ENCODE measurements around the gene IQCN. TPM values are rescaled to one million over a fixed set of nuclear protein-coding genes. Genes with fewer than 3 reads are reported as not detected.

IQCN gene
- total RNA-seq, 4 donors from 2014 or later, result 0.97 to 5.9 (median 3.1) TPM

DNA sequence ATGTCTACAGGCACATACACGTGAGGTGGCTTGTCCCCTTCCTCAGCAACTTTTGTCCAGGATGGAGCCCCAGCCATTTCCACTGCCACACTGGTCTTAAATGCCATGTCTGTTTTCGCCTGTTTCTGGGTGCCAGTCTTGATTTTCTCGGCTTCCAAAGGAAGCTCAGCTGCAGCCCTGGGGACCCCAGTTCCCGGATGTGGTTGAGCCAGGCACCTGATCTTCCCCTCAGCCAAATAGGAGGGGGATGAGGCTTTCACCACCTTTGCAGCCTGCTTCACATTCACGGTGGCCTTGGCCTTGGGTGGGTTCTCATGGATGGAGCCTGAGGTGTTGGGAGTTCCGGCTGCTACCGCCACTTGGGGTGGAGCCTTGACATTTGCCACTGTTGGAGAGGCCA is 8.7 kb downstream of the IQCN start:
- intact Hi-C loops (cut with DNase I; ENCODE audit: low total_unique reads), result no loop called here
- no peak for DNase-seq (ENCODE audit: low spot score in 2 of 2)
- no peak for TF ChIP-seq POLR2A (IDR thresholded peaks at IDR 0.05)
- TF ChIP-seq, protein P1, sequence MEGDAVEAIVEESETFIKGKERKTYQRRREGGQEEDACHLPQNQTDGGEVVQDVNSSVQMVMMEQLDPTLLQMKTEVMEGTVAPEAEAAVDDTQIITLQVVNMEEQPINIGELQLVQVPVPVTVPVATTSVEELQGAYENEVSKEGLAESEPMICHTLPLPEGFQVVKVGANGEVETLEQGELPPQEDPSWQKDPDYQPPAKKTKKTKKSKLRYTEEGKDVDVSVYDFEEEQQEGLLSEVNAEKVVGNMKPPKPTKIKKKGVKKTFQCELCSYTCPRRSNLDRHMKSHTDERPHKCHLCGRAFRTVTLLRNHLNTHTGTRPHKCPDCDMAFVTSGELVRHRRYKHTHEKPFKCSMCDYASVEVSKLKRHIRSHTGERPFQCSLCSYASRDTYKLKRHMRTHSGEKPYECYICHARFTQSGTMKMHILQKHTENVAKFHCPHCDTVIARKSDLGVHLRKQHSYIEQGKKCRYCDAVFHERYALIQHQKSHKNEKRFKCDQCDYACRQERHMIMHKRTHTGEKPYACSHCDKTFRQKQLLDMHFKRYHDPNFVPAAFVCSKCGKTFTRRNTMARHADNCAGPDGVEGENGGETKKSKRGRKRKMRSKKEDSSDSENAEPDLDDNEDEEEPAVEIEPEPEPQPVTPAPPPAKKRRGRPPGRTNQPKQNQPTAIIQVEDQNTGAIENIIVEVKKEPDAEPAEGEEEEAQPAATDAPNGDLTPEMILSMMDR (IDR thresholded peaks at IDR 0.05), result no peak
- WGBS, 2 donors, result 94 to 96% methylated on average over 7 of the region's 7 CpGs
- no peak overlapping the region for H3K4me3 ChIP-seq (ENCODE audit: low read depth, poor library complexity, severe bottlenecking)

- intact Hi-C loops (cut with DNase I; ENCODE audit: low total_unique reads), result no loop called here
- no peak overlapping the region for H3K4me3 ChIP-seq (ENCODE audit: low read depth, poor library complexity, severe bottlenecking)
- TF ChIP-seq, protein P1 (IDR thresholded peaks at IDR 0.05), result no peak
- TF ChIP-seq POLR2A (IDR thresholded peaks at IDR 0.05), result no peak
- DNase-seq (ENCODE audit: low spot score in 2 of 2), result no peak
- WGBS, 2 donors, result 93 to 98% methylated on average over 12 to 20 of the region's 23 CpGs
Measured at GRCh38 chr19:18264971-18265540, 9.2 kb downstream of the IQCN start.

DNA sequence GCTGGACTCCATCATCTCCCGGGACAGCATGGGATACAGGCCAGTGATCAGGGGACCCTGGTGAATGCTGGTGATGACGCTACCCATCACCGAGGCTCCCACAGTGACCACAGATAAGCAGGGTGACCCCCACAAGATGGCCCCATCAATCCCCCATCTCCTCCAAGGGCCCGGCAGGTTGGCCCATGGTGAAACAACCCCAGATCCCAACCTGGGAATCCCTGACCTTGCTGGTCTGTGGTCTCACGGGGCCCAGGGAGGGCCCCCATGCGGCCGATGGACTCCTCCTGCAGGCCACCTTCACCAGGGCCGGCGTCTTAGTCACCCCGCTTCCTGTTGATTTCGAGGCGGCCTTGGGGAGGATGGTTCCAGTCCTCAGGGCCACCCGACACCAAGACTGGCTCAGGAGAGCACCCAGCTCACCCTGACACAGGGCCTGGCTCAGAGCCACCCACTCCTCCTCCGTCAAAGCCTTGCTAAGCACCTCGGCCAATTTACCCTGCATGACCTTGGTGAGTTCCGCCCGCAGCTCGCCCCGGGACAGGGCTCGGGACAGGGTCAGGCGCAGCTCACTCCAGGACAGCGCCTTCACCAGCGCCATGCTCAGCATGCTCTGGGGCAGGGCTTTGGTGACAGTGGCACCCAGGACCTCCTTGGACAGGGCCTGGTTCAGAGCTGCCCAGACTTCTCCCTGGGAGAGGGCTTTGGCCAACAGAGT is 10.0 kb downstream of the IQCN start:
- TF ChIP-seq, protein P1 (IDR thresholded peaks at IDR 0.05), result no peak
- no peak for TF ChIP-seq POLR2A (IDR thresholded peaks at IDR 0.05)
- WGBS, 2 donors, result 92 to 94% methylated on average over 7 to 23 of the region's 23 CpGs
- no peak for DNase-seq (ENCODE audit: low spot score in 2 of 2)
- H3K4me3 ChIP-seq (ENCODE audit: low read depth, poor library complexity, severe bottlenecking), result no peak overlapping the region
- intact Hi-C loops (cut with DNase I; ENCODE audit: low total_unique reads), result no loop called here

- DNase-seq (ENCODE audit: low spot score in 2 of 2), result no peak
- intact Hi-C loops (cut with DNase I; ENCODE audit: low total_unique reads), result no loop called here
- WGBS, 2 donors, result 78 to 87% methylated on average over 11 to 14 of the region's 16 CpGs
- no peak for TF ChIP-seq POLR2A (IDR thresholded peaks at IDR 0.05)
- TF ChIP-seq, protein P1 (IDR thresholded peaks at IDR 0.05), result no peak
- H3K4me3 ChIP-seq (ENCODE audit: low read depth, poor library complexity, severe bottlenecking), result no peak overlapping the region
Measured at GRCh38 chr19:18263324-18264136, 10.7 kb downstream of the IQCN start.

GRCh38 chr19:18262917-18263316 is 11.3 kb downstream of the IQCN start:
- TF ChIP-seq, protein P1 (IDR thresholded peaks at IDR 0.05), result no peak
- no peak for TF ChIP-seq POLR2A (IDR thresholded peaks at IDR 0.05)
- DNase-seq (ENCODE audit: low spot score in 2 of 2), result no peak
- intact Hi-C loops (cut with DNase I; ENCODE audit: low total_unique reads), result no loop called here
- WGBS, 2 donors, result 91 to 93% methylated on average over 10 of the region's 10 CpGs
- no peak overlapping the region for H3K4me3 ChIP-seq (ENCODE audit: low read depth, poor library complexity, severe bottlenecking)

Measured in lower leg skin (tissue), 4 donors.